ENCODE data around the gene PHF10. TPM values are rescaled to one million over a fixed set of nuclear protein-coding genes. Genes with fewer than 3 reads are reported as not detected.

The PHF10 gene
- total and polyA plus RNA-seq, 2 of the 4 experiments (the other 2 are of a cell fraction) = 7.3 to 15.9 TPM

- DNase-seq (peak; percentile 32), ATAC-seq (ENCODE audit: low read depth) (no peak)
- H3K4me1 ChIP-seq (ENCODE audit: control insufficient read depth, insufficient read depth, low read length) = no peaks in the 10 kb centered on the region
- no peak overlapping the region for H3K18ac ChIP-seq (ENCODE audit: low read depth, low read length)
- H3K36me3 ChIP-seq (ENCODE audit: control insufficient read depth, insufficient read depth, low read length) = peaks cover 36% of the 10 kb centered on the region
- H2BK5ac ChIP-seq (ENCODE audit: low read depth, low read length, poor library complexity, severe bottlenecking) = no peak overlapping the region
- no peak overlapping the region for H2BK20ac ChIP-seq (ENCODE audit: low read depth, low read length)
- no peak overlapping the region for H3K56ac ChIP-seq (ENCODE audit: extremely low read depth, insufficient read depth, low read length)
- H3K9ac ChIP-seq (ENCODE audit: low read depth, low read length) = no peak overlapping the region
- H3K4ac ChIP-seq (ENCODE audit: low read depth, low read length) = no peak overlapping the region
- in situ Hi-C loops (cut with MboI; ENCODE audit: low sequenced_read_pairs) = no loop called here
- H3K4me2 ChIP-seq (ENCODE audit: low read depth, low read length) = no peak overlapping the region
- ChIA-PET CTCF (no interaction called here), POLR2A (ENCODE audit: unreplicated experiment) (no interaction called here)
- no peak overlapping the region for H2AK5ac ChIP-seq (ENCODE audit: low read depth, low read length)
- no peak overlapping the region for H2AK9ac ChIP-seq (replicated peaks; ENCODE audit: low read depth, low read length, poor library complexity)
- no peak overlapping the region for H3K4me3 ChIP-seq (ENCODE audit: insufficient read depth, low read depth, low read length)
- no peak overlapping the region for H4K8ac ChIP-seq (ENCODE audit: low read depth in 2 of 2, low read length in 2 of 2)
- H3K27ac ChIP-seq (ENCODE audit: insufficient read depth, low read length) = no peak overlapping the region
- intact Hi-C loops (cut with micrococcal nuclease) = no loop called here
- BruUV-seq (replicated peaks) = no TSS peak
- H3K79me1 ChIP-seq (ENCODE audit: low read depth in 1 of 2, low read length in 2 of 2) = peaks cover 0 to 4% of the 10 kb centered on the region in 2 experiments; a peak in 1 of 4 replicates
- H4K20me1 ChIP-seq (ENCODE audit: insufficient read depth, low read length) = no peaks in the 10 kb centered on the region
- 57% methylated on average over 1 of the region's 7 CpGs; no CpG with 5 or more reads in 1 of the 2 experiments for WGBS, 2 experiments (ENCODE audit: extremely low coverage in 2 of 2, insufficient read length in 1 of 2)
- H2AFZ ChIP-seq (replicated peaks; ENCODE audit: low read length, poor library complexity) = peak overlapping the region; percentile 26
- H2BK15ac ChIP-seq (ENCODE audit: low read depth, low read length) = no peak overlapping the region
- peaks cover 6% of the 10 kb centered on the region; the same call in 1 of the 2 replicates for H3K9me1 ChIP-seq (ENCODE audit: insufficient read depth, low read length)
- H4K91ac ChIP-seq (ENCODE audit: insufficient read depth, low read depth, low read length) = no peak overlapping the region
- H3K27me3 ChIP-seq (ENCODE audit: control insufficient read depth, insufficient read depth, low read length) = no peaks in the 10 kb centered on the region
- H2BK120ac ChIP-seq (ENCODE audit: low read depth, low read length) = no peak overlapping the region
- H3K14ac ChIP-seq (replicated peaks; ENCODE audit: low read depth, low read length) = no peak overlapping the region
- H3K23ac ChIP-seq (ENCODE audit: low read depth, low read length) = no peak overlapping the region
- dilution Hi-C loops (cut with HindIII; ENCODE audit: low sequenced_read_pairs, unreplicated experiment) = no loop called here
- no peak overlapping the region for H4K5ac ChIP-seq (ENCODE audit: low read depth, low read length)
- TF ChIP-seq MAFK (IDR thresholded peaks at IDR 0.05; ENCODE audit: low read depth, low read length) (no peak), ELK1 (IDR thresholded peaks at IDR 0.05; ENCODE audit: borderline replicate concordance, low read depth, low read length) (no peak), CHD1 (IDR thresholded peaks at IDR 0.05; ENCODE audit: low read depth, low read length) (no peak), CEBPB (IDR thresholded peaks at IDR 0.05; ENCODE audit: low read depth, low read length) (no peak)
- H3K9me3 ChIP-seq (ENCODE audit: control insufficient read depth, insufficient read depth, low read length) = no peaks in the 10 kb centered on the region
Observed at GRCh38 chr6:169669889-169670288, 54.4 kb downstream of the PHF10 start.

All from IMR-90 (cell line).